H1 (cell line): ENCODE results near the gene RRAD. TPM values are rescaled to one million over a fixed set of nuclear protein-coding genes. Genes with fewer than 3 reads are reported as not detected.

ENCODE experiments used
- CTCF ChIA-PET: fragments of 300-600 bp; sonication (Branson Sonifier 250); formaldehyde crosslinking; loops from one replicate; lab custom pipeline; 2021; ENCODE audit not compliant: partially characterized antibody; lab: Charles Lee
- POLR2A ChIA-PET: fragments of 300-600 bp; sonication (Branson Sonifier 250); formaldehyde crosslinking; loops from one replicate; lab custom pipeline; 2021; ENCODE audit warnings: inconsistent platforms; ENCODE audit not compliant: partially characterized antibody; lab: Charles Lee
- DNase-seq, 2 experiments: peaks; one replicate each; pipeline versions ENCODE4 v3.0.0 to v3.0.0-alpha.2; 2010 to 2022; ENCODE audit warnings: low spot score in 2 of 2, low read depth in 1 of 2, mixed read lengths in 1 of 2
- FAIRE-seq: peaks from 2 replicates; lab custom pipeline; 2011; peaks lifted over from hg19 to GRCh38; lab: Jason Lieb, UNC
- H2AFZ ChIP-seq: 2 replicates; pipeline ENCODE4 v1.8.1; 2012; ENCODE audit warnings: low read length, inconsistent platforms
- H2AK5ac ChIP-seq: 2 replicates; pipeline ENCODE4 v1.6.1; 2013; ENCODE audit warnings: low read depth, low read length
- H2BK120ac ChIP-seq: replicated peaks from 2 replicates; pipeline ENCODE3; 2013; ENCODE audit warnings: low read depth, low read length, inconsistent platforms
- H2BK12ac ChIP-seq: 2 replicates; pipeline ENCODE4 v1.6.1; 2013; ENCODE audit warnings: low read depth, low read length
- H2BK15ac ChIP-seq: 2 replicates; pipeline ENCODE4 v1.6.1; 2013; ENCODE audit warnings: low read length
- H2BK20ac ChIP-seq: 2 replicates; pipeline ENCODE4 v1.6.1; 2013; ENCODE audit warnings: low read length
- H2BK5ac ChIP-seq: 2 replicates; pipeline ENCODE4 v1.6.1; 2013; ENCODE audit warnings: low read depth, low read length
- H3K14ac ChIP-seq: 2 replicates; pipeline ENCODE4 v1.6.1; 2013; ENCODE audit warnings: inconsistent platforms; ENCODE audit not compliant: insufficient read length
- H3K18ac ChIP-seq: 2 replicates; pipeline ENCODE4 v1.6.1; 2013; ENCODE audit warnings: low read length; ENCODE audit errors: extremely low read depth
- H3K23ac ChIP-seq: 2 replicates; pipeline ENCODE4 v1.6.1; 2013; ENCODE audit warnings: inconsistent platforms; ENCODE audit not compliant: insufficient read length
- H3K23me2 ChIP-seq: 2 replicates; pipeline ENCODE4 v1.6.1; 2013; ENCODE audit warnings: low read depth, low read length
- H3K27ac ChIP-seq: 2 replicates; pipeline ENCODE4 v1.6.1; 2011; ENCODE audit warnings: low read depth, low read length, inconsistent platforms
- H3K27me3 ChIP-seq, 4 experiments: replicated peaks in 1 of 4; 1 replicate in 1 of 4; 2 replicates in 3 of 4; pipeline versions ENCODE4 v1.6.1 to v1.8.1; 2011 to 2013; ENCODE audit warnings: low read length in 3 of 4, mild to moderate bottlenecking in 3 of 4, inconsistent platforms in 2 of 4, mixed read lengths in 2 of 4, moderate library complexity in 1 of 4; ENCODE audit not compliant: control insufficient read depth in 3 of 4, insufficient read depth in 3 of 4; ENCODE audit errors: extremely low read depth in 1 of 4
- H3K36me3 ChIP-seq, 4 experiments: 2 replicates each; pipeline versions ENCODE4 v1.6.1 to v1.8.1; 2011 to 2013; ENCODE audit warnings: mild to moderate bottlenecking in 4 of 4, low read length in 3 of 4, moderate library complexity in 2 of 4, control low read depth in 1 of 4, inconsistent platforms in 1 of 4; ENCODE audit not compliant: insufficient read depth in 4 of 4, control insufficient read depth in 2 of 4
- H3K4ac ChIP-seq: replicated peaks from 2 replicates; pipeline ENCODE3; 2013; ENCODE audit warnings: low read length, low read depth, mixed read lengths, inconsistent platforms; ENCODE audit not compliant: insufficient read length
- H3K4me1 ChIP-seq, 4 experiments: replicated peaks in 1 of 4; 1 replicate in 1 of 4; 2 replicates in 3 of 4; pipeline versions ENCODE4 v1.6.1 to v1.8.1; 2011 to 2013; ENCODE audit warnings: low read length in 3 of 4, inconsistent platforms in 2 of 4, mixed read lengths in 1 of 4; ENCODE audit not compliant: insufficient read depth in 4 of 4, control insufficient read depth in 3 of 4
- H3K4me2 ChIP-seq, 2 experiments: 2 replicates each; pipeline versions ENCODE4 v1.6.1 to v1.8.1; 2011 to 2013; ENCODE audit warnings: low read depth in 2 of 2, low read length in 2 of 2, control low read depth in 1 of 2, inconsistent platforms in 1 of 2, mild to moderate bottlenecking in 1 of 2; ENCODE audit not compliant: insufficient read depth in 1 of 2
- H3K4me3 ChIP-seq, 4 experiments: fragments of 200-600, 300-600 bp in 1 of 4; sonication (generic), shearing (Covaris generic), sonication (Bioruptor Twin) in 1 of 4; 2 replicates each; pipeline versions ENCODE4 v1.5.1 to v1.8.1; 2011 to 2016; ENCODE audit warnings: low read length in 4 of 4, low read depth in 3 of 4, control low read depth in 2 of 4, inconsistent platforms in 2 of 4, mild to moderate bottlenecking in 2 of 4, mixed read lengths in 1 of 4, moderate library complexity in 1 of 4; ENCODE audit not compliant: insufficient read depth in 2 of 4; ENCODE audit errors: extremely low read depth in 1 of 4
- H3K56ac ChIP-seq: replicated peaks from 2 replicates; pipeline ENCODE3; 2013; ENCODE audit warnings: low read depth, mild to moderate bottlenecking, mixed read lengths, low read length, inconsistent platforms; ENCODE audit not compliant: insufficient read length
- H3K79me1 ChIP-seq: 2 replicates; pipeline ENCODE4 v1.6.1; 2013; ENCODE audit warnings: low read depth, low read length, control low read depth
- H3K79me2 ChIP-seq, 2 experiments: 2 replicates each; pipeline versions ENCODE4 v1.6.1 to v1.8.1; 2012 to 2013; ENCODE audit warnings: low read length in 2 of 2, mild to moderate bottlenecking in 2 of 2, inconsistent platforms in 1 of 2; ENCODE audit not compliant: insufficient read depth in 2 of 2, control insufficient read depth in 1 of 2
- H3K9ac ChIP-seq, 4 experiments: replicated peaks in 1 of 4; 1 replicate in 1 of 4; 2 replicates in 3 of 4; pipeline versions ENCODE4 v1.6.1 to v1.8.1; 2011 to 2013; ENCODE audit warnings: low read depth in 3 of 4, low read length in 3 of 4, control low read depth in 2 of 4, mild to moderate bottlenecking in 2 of 4, moderate library complexity in 2 of 4, inconsistent platforms in 1 of 4; ENCODE audit errors: extremely low read depth in 1 of 4
- H3K9me3 ChIP-seq, 2 experiments: 2 replicates each; pipeline versions ENCODE4 v1.6.1 to v1.8.1; 2012 to 2013; ENCODE audit warnings: mild to moderate bottlenecking in 2 of 2, moderate library complexity in 2 of 2, control low read depth in 1 of 2, inconsistent platforms in 1 of 2, low read depth in 1 of 2, low read length in 1 of 2, mixed read lengths in 1 of 2; ENCODE audit not compliant: insufficient read depth in 2 of 2
- H4K20me1 ChIP-seq, 2 experiments: replicated peaks in 1 of 2; 2 replicates each; pipeline versions ENCODE3 to v1.8.1; 2011 to 2013; ENCODE audit warnings: inconsistent platforms in 2 of 2, low read length in 2 of 2, mild to moderate bottlenecking in 1 of 2; ENCODE audit not compliant: insufficient read depth in 2 of 2, control insufficient read depth in 1 of 2
- H4K5ac ChIP-seq: 2 replicates; pipeline ENCODE4 v1.6.1; 2013; ENCODE audit warnings: low read length, low read depth, mixed read lengths, inconsistent platforms; ENCODE audit not compliant: insufficient read length
- H4K8ac ChIP-seq: 2 replicates; pipeline ENCODE4 v1.8.0; 2013; ENCODE audit warnings: mild to moderate bottlenecking, moderate library complexity, low read length, inconsistent platforms; ENCODE audit not compliant: insufficient read depth; ENCODE audit errors: extremely low read depth
- H4K91ac ChIP-seq: replicated peaks from 2 replicates; pipeline ENCODE3; 2013; ENCODE audit warnings: low read length, mixed read lengths, inconsistent platforms; ENCODE audit not compliant: insufficient read length
- ASH2L ChIP-seq: fragments of 200-600, 300-600 bp; sonication (generic); IDR thresholded peaks from one replicate; pipeline ENCODE4 v1.7.1; 2017; ENCODE audit warnings: low read length
- CHD1 ChIP-seq: IDR thresholded peaks from 2 replicates; pipeline ENCODE4 v1.6.1; 2012; ENCODE audit warnings: low read depth, low read length, improper control_type of control experiment
- SP1 ChIP-seq: IDR thresholded peaks from 2 replicates; pipeline ENCODE4 v1.6.1; 2011; ENCODE audit warnings: low read depth, low read length
- TBP ChIP-seq: IDR thresholded peaks from 2 replicates; pipeline ENCODE4 v1.6.1; 2011; ENCODE audit warnings: low read depth, low read length, improper control_type of control experiment
- WGBS, 2 experiments: shearing (Covaris generic) in 1 of 2; methylation state at CpG; one replicate each; pipeline versions ENCODE4 v1.1.6 to v1.1.7; 2013 to 2015; ENCODE audit warnings: low lambda C conversion rate in 2 of 2, mixed read lengths in 2 of 2, inconsistent platforms in 1 of 2, low coverage in 1 of 2, missing lambda C conversion rate in 1 of 2; ENCODE audit not compliant: insufficient replicate concordance in 2 of 2, insufficient coverage in 1 of 2, insufficient read length in 1 of 2; ENCODE audit errors: extremely low coverage in 1 of 2, missing lambda C conversion rate in 1 of 2; 5-methylcytosine and 5-hydroxymethylcytosine counted together
- polyA plus RNA-seq, 7 experiments: library from polyadenylated mRNA; depleted of rRNA in 3 of 7; stranded (reverse) in 5 of 7; unstranded in 2 of 7; fragments of >200 nt in 5 of 7; fragments of 200-250 nt in 2 of 7; gene quantifications; 1 replicate in 5 of 7; 2 replicates in 1 of 7; 4 replicates in 1 of 7; pipeline versions ENCODE4 v1.2.1 to v1.2.3, GENCODE V29; 2011 to 2013; ENCODE audit warnings: missing spikeins in 2 of 7, mixed read lengths in 2 of 7
- total RNA-seq: library from RNA; stranded (reverse); fragmentation: NEBNext Ultra II Directional; extraction: Animal tissue kit (Norgen Biotek cat#: 25700); gene quantifications from 2 replicates; pipeline ENCODE4 v1.2.1, GENCODE V29; 2021

The RRAD gene
- total and polyA plus RNA-seq, 2 of the 8 experiments (the other 6 are each of a cell fraction or from before 2014, with no cell fraction given): 0.17 TPM; not detected in 1

DNA sequence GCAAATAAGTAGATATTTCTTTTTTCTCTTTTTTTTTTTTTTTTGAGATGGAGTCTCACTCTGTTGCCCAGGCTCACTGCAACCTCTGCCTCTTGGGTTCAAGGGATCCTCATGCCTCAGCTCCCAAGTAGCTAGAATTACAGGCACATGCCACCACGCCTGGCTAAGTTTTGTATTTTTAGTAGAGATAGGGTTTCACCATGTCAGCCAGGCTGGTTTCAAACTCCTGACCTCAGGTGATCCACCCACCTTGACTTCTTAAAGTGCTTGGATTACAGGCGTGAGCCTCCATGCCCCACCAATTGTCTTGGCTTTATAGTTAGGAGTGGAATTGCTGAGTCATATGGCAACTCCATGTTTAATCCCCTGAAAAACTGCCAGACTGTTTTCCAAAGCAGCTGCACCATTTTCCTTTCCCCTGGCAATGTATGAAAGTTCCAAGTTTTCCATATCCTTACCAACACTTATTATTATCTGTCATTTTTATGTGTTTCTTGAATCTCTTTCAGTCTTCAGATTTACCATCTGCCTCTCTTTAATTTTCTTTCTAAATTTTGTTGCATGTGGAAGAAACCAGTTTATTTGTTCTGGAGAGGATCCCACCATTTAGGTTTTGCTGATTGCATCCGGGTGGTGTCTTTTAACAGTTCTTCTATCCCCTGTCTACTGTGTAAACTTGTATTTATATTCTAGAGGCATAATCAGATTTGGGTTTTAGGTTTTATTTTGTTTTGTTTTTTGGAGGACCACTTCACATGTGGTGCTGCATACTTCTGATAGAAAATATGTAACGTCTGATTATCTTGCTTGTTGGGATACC, 25.8 kb upstream of the RRAD start:
- Histone ChIP-seq H3K79me2 (no peaks in the 10 kb centered on the region), H3K4me1 (peaks cover 0 to 5% (median 1%) of the 10 kb centered on the region in 4 experiments; a peak in 2 of 7 replicates), H3K56ac (no peak overlapping the region), H2AK5ac (no peak overlapping the region), H3K4me2 (no peak overlapping the region), H3K4me3 (no peak overlapping the region), H4K91ac (no peak overlapping the region), H2BK5ac (no peak overlapping the region), H3K36me3 (no peaks in the 10 kb centered on the region), H4K8ac (no peak overlapping the region), H2BK20ac (no peak overlapping the region), H4K5ac (no peak overlapping the region), H2BK15ac (no peak overlapping the region), H3K27ac (no peak overlapping the region), H3K23ac (no peak overlapping the region), H3K18ac (no peak overlapping the region), H2BK12ac (no peak overlapping the region), H3K27me3 (peaks cover 10 to 34% (median 32%) of the 10 kb centered on the region in 4 experiments), H2AFZ (no peak overlapping the region), H3K14ac (no peak overlapping the region), H2BK120ac (no peak overlapping the region), H3K79me1 (no peaks in the 10 kb centered on the region), H3K23me2 (peaks cover 2% of the 10 kb centered on the region; the same call in 1 of the 2 replicates), H3K4ac (no peak overlapping the region), H3K9me3 (no peaks in the 10 kb centered on the region), H3K9ac (no peak overlapping the region), H4K20me1 (no peaks in the 10 kb centered on the region)
- FAIRE-seq (no peak), DNase-seq (no peak)
- 87% methylated on average over 4 of the region's 4 CpGs; no CpG with 5 or more reads in 1 of the 2 experiments for WGBS, 2 experiments
- POLR2A ChIA-PET: no interaction called here
- CTCF ChIA-PET: interaction anchor here (0.6 to 3.0 kb wide), 8 partner anchors 14 to 259 kb away, joined by 3 to 15 read pairs (median 4); partner anchors contain the start of gene ELMO3
- TF ChIP-seq SP1 (no peak), TBP (no peak), ASH2L (no peak), CHD1 (no peak)
